Neuron (in vitro differentiated cells): ENCODE measurements around the gene LRRTM4.

Source experiments
- H2AFZ ChIP-seq: one replicate; pipeline ENCODE4 v1.6.1; 2013; ENCODE audit warnings: low read depth, mild to moderate bottlenecking, inconsistent platforms, low read length, moderate library complexity
- H3K27me3 ChIP-seq: one replicate; pipeline ENCODE4 v1.6.1; 2013; ENCODE audit warnings: low read length; ENCODE audit not compliant: insufficient read depth
- H3K36me3 ChIP-seq: one replicate; pipeline ENCODE4 v1.6.1; 2013; ENCODE audit warnings: low read length; ENCODE audit not compliant: insufficient read depth
- H3K4me1 ChIP-seq: one replicate; pipeline ENCODE4 v1.6.1; 2013; ENCODE audit warnings: low read length; ENCODE audit not compliant: insufficient read depth
- H3K4me3 ChIP-seq: 2 replicates; pipeline ENCODE4 v1.5.1; 2013; ENCODE audit warnings: mild to moderate bottlenecking, low read length, moderate library complexity
- H3K9me3 ChIP-seq: one replicate; pipeline ENCODE4 v1.6.1; 2013; ENCODE audit warnings: low read length

LRRTM4 gene

GRCh38 chr2:77521931-77522470 lies at the start of gene LRRTM4:
Gene LRRTM4 (minus strand): TSS chr2:77522376.
- H3K9me3 ChIP-seq: no peaks in the 10 kb centered on the region
- H3K27me3 ChIP-seq: no peaks in the 10 kb centered on the region
- H3K36me3 ChIP-seq: no peaks in the 10 kb centered on the region
- H3K4me1 ChIP-seq: peaks cover 7% of the 10 kb centered on the region
- peak within 1 kb of the TSS; percentile 49 for H3K4me3 ChIP-seq
- peak within 1 kb of the TSS; percentile 73 for H2AFZ ChIP-seq

GRCh38 chr2:77571545-77571944 lies 49.4 kb upstream of the LRRTM4 start:
- Histone ChIP-seq H2AFZ (no peak overlapping the region), H3K27me3 (no peaks in the 10 kb centered on the region), H3K36me3 (no peaks in the 10 kb centered on the region), H3K4me3 (no peak overlapping the region), H3K4me1 (no peaks in the 10 kb centered on the region), H3K9me3 (no peaks in the 10 kb centered on the region)

GRCh38 chr2:77567723-77568122 lies 45.5 kb upstream of the LRRTM4 start:
- H3K36me3 ChIP-seq: no peaks in the 10 kb centered on the region
- H3K9me3 ChIP-seq: no peaks in the 10 kb centered on the region
- H3K4me1 ChIP-seq: no peaks in the 10 kb centered on the region
- H2AFZ ChIP-seq: no peak overlapping the region
- H3K27me3 ChIP-seq: no peaks in the 10 kb centered on the region
- H3K4me3 ChIP-seq: no peak overlapping the region

GRCh38 chr2:77566582-77566981 lies 44.4 kb upstream of the LRRTM4 start:
- Histone ChIP-seq H3K36me3 (no peaks in the 10 kb centered on the region), H2AFZ (no peak overlapping the region), H3K9me3 (no peaks in the 10 kb centered on the region), H3K4me3 (no peak overlapping the region), H3K4me1 (no peaks in the 10 kb centered on the region), H3K27me3 (no peaks in the 10 kb centered on the region)

DNA sequence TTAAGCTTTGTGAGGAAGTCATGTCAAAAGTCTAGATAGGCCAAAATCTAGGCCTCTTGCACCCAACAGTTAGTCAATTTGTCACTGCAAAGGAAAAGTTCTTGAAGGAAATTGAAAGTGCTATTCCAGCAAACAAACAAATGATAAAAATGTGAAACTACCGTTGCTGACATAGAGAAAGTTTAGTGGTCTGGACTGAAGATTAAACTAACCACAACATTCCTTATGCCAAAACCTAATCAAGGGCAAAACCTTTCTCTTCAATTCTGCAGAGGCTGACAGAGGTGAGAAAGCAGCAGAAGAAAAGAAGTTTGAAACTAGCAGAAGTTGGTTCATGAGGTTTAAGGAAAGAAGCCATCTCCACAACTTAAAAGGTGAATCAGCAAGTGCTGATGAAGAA lies 44.0 kb upstream of the LRRTM4 start:
- no peaks in the 10 kb centered on the region for H3K27me3 ChIP-seq
- H2AFZ ChIP-seq: no peak overlapping the region
- no peaks in the 10 kb centered on the region for H3K36me3 ChIP-seq
- H3K4me3 ChIP-seq: no peak overlapping the region
- H3K4me1 ChIP-seq: no peaks in the 10 kb centered on the region
- no peaks in the 10 kb centered on the region for H3K9me3 ChIP-seq

DNA sequence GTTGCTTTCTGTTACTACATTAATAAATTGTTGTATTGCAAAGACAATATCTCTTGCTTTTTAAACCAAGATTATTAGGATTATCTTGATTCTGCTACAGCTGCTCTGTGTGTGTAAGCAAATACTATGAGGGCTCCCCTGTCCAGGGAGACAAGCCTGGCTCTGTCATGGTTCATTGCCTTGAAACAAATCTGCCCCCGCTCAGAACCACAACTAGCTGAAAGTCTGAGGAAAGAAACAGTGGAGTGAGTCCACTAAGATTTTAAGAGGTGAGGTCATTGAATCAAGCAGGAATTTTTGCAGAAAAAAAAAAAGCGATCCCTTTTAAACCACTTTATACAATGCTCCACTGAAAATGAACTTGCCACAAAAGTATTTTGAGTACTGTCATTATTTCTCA lies 30.8 kb upstream of the LRRTM4 start:
- H2AFZ ChIP-seq: no peak overlapping the region
- H3K9me3 ChIP-seq: no peaks in the 10 kb centered on the region
- no peaks in the 10 kb centered on the region for H3K27me3 ChIP-seq
- H3K4me3 ChIP-seq: no peak overlapping the region
- no peaks in the 10 kb centered on the region for H3K36me3 ChIP-seq
- H3K4me1 ChIP-seq: no peaks in the 10 kb centered on the region

- H2AFZ ChIP-seq: no peak overlapping the region
- peaks cover 4% of the 10 kb centered on the region for H3K4me1 ChIP-seq
- H3K4me3 ChIP-seq: no peak overlapping the region
- no peaks in the 10 kb centered on the region for H3K36me3 ChIP-seq
- H3K27me3 ChIP-seq: no peaks in the 10 kb centered on the region
- no peaks in the 10 kb centered on the region for H3K9me3 ChIP-seq
These were observed 15.9 kb upstream of the LRRTM4 start for GRCh38 chr2:77538031-77538430.

- H3K4me3 ChIP-seq: no peak overlapping the region
- no peaks in the 10 kb centered on the region for H3K9me3 ChIP-seq
- H3K27me3 ChIP-seq: no peaks in the 10 kb centered on the region
- no peaks in the 10 kb centered on the region for H3K36me3 ChIP-seq
- peaks cover 7% of the 10 kb centered on the region for H3K4me1 ChIP-seq
- no peak overlapping the region for H2AFZ ChIP-seq
These were observed 712 bp upstream of the LRRTM4 start for GRCh38 chr2:77522888-77523287.

DNA sequence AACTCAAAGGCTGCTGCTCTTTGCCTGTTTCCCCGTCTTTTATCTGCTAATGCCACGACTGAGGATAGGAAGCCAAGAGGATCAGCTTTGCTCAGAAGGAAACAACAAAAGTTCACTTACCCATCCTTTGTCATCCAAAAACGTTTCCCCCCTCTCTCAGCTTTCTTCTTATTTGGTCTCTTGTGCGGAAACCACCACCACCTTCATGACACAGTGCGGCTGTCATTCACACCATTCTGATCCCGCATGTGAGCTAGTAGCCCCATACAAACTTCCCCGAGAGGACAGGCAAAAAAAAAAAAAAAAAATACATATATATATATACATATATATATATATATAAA lies 656 bp downstream of the LRRTM4 start:
- Histone ChIP-seq H2AFZ (peak overlapping the region; percentile 73), H3K36me3 (no peaks in the 10 kb centered on the region), H3K27me3 (no peaks in the 10 kb centered on the region), H3K4me1 (peaks cover 7% of the 10 kb centered on the region), H3K4me3 (peak overlapping the region; percentile 49), H3K9me3 (no peaks in the 10 kb centered on the region)

GRCh38 chr2:77520641-77521547 lies 1.3 kb downstream of the LRRTM4 start:
- H3K4me3 ChIP-seq: peak overlapping the region; percentile 49

DNA sequence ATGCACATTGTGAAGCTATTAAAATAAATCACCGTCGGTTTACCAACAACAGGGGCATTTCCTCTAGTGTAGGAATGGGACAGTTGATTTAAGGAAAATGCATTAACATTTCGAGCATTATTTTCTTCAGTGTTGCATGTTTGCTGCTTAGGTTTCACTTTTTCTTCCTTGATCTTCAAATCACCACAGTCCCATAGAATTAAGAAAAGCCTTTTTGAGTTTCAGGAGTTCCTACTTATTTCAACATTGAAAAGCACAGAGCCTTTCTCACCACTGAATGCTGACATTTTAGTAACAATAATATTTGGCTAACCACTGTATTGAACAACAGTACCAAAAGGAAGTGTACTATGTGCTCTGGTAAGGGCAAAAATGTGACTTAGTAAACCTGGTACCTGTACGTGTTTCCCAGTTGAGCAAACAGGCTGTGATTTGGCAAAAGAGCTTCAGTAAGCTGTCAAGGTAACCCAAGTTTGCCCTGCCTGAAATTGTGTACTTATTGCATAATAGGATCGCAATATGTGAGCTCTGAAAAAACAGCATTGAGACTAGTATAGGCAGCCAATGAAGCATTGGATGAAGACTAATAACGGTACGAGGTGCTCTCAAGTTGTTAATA lies 2.2 kb downstream of the LRRTM4 start:
- H3K4me1 ChIP-seq: peaks cover 7% of the 10 kb centered on the region
- H3K4me3 ChIP-seq: peak overlapping the region; percentile 49
- H3K27me3 ChIP-seq: no peaks in the 10 kb centered on the region
- no peaks in the 10 kb centered on the region for H3K9me3 ChIP-seq
- H2AFZ ChIP-seq: no peak overlapping the region
- H3K36me3 ChIP-seq: no peaks in the 10 kb centered on the region

More at GRCh38 chr2:77520641-77521547, 1.3 kb downstream of the LRRTM4 start:
- no peaks in the 10 kb centered on the region for H3K9me3 ChIP-seq
- no peaks in the 10 kb centered on the region for H3K27me3 ChIP-seq
- peaks cover 7% of the 10 kb centered on the region for H3K4me1 ChIP-seq
- H2AFZ ChIP-seq: peak overlapping the region; percentile 73
- H3K36me3 ChIP-seq: no peaks in the 10 kb centered on the region

DNA sequence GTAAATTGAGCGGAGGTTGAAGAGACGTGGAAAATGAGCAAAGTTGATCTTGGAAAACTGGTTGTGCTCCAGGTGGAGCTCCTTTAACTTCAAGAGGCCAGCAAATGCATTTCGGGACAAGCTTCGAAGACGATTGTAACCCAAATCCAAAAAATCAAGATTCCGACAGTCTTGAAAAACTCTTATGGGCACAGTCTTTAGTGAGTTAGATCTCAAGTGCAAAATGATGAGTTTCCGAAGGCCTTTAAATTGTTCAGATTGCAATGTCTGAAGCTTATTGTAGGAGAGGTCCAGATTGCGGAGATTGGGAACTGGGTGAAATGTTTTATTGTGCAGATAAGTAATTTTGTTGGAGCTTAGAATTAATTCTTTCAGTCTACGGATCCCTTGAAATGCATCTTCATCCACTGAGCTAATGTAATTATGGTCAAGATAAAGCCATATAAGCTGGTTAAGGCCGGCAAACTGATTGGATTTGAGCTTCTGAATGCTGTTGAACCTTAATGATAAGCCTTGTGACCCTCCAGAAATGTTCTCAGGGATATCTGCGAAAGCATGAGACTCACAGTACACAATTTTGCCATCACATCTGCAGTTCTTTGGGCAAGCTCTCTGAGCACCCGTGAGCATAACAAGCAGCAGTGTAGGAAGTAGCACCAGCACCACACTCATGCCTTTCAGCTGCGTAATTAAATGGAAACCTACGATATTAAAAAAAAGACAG lies 2.9 kb downstream of the LRRTM4 start:
- H2AFZ ChIP-seq: no peak overlapping the region
- H3K4me1 ChIP-seq: peaks cover 7% of the 10 kb centered on the region
- no peaks in the 10 kb centered on the region for H3K36me3 ChIP-seq
- no peak overlapping the region for H3K4me3 ChIP-seq
- no peaks in the 10 kb centered on the region for H3K27me3 ChIP-seq
- no peaks in the 10 kb centered on the region for H3K9me3 ChIP-seq

DNA sequence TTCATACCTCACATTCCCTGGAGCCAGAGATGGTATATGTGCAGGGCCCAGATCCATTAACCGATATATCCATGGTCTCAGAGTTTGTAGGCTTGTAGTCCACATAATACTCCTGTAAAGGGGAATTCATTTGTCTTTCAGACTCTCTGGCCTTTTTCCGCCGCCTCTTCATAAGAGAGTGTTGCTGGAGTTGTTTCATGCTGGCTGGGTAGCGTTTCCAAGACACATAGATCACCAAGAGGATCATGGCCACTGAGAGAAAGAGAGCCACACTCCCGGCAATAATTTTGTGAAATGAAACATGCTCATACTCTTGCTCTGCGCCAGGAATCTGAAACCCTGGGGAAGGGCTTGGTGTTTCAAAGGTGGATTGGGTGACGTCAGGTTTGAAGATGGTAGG lies 3.9 kb downstream of the LRRTM4 start:
- Histone ChIP-seq H3K4me1 (peaks cover 7% of the 10 kb centered on the region), H3K9me3 (no peaks in the 10 kb centered on the region), H2AFZ (no peak overlapping the region), H3K27me3 (no peaks in the 10 kb centered on the region), H3K36me3 (no peaks in the 10 kb centered on the region), H3K4me3 (no peak overlapping the region)
